ENCODE results near the gene ANKRD44.

Gene ANKRD44

GRCh38 chr2:197286805-197287595, 23.6 kb downstream of the ANKRD44 start:
- no peak for DNase-seq

- no peak for DNase-seq
These were observed 25.2 kb downstream of the ANKRD44 start for GRCh38 chr2:197285361-197285760.

- no peak for DNase-seq
These were observed 25.6 kb downstream of the ANKRD44 start for GRCh38 chr2:197284956-197285355.

GRCh38 chr2:197281421-197281820, 29.2 kb downstream of the ANKRD44 start:
- DNase-seq = no peak

- DNase-seq = no peak
These were observed 30.4 kb downstream of the ANKRD44 start for GRCh38 chr2:197280015-197280702.

GRCh38 chr2:197278799-197279763, 31.5 kb downstream of the ANKRD44 start:
- no peak for DNase-seq

GRCh38 chr2:197277794-197278193, 32.8 kb downstream of the ANKRD44 start:
- no peak for DNase-seq

- DNase-seq = no peak
These were observed 34.4 kb downstream of the ANKRD44 start for GRCh38 chr2:197276156-197276555.

- no peak for DNase-seq
These were observed 35.6 kb downstream of the ANKRD44 start for GRCh38 chr2:197274937-197275336.

GRCh38 chr2:197274349-197274748, 36.2 kb downstream of the ANKRD44 start:
- DNase-seq = no peak

GRCh38 chr2:197273485-197273884, 37.1 kb downstream of the ANKRD44 start:
- no peak for DNase-seq

- DNase-seq = no peak
These were observed 40.0 kb downstream of the ANKRD44 start for GRCh38 chr2:197270601-197271000.

GRCh38 chr2:197269815-197270214, 40.8 kb downstream of the ANKRD44 start:
- no peak for DNase-seq

GRCh38 chr2:197268786-197269584, 41.6 kb downstream of the ANKRD44 start:
- DNase-seq = no peak

- DNase-seq = no peak
These were observed 44.1 kb downstream of the ANKRD44 start for GRCh38 chr2:197266477-197266876.

GRCh38 chr2:197265924-197266323, 44.7 kb downstream of the ANKRD44 start:
- DNase-seq = no peak

GRCh38 chr2:197265036-197265435, 45.5 kb downstream of the ANKRD44 start:
- DNase-seq = no peak

- no peak for DNase-seq
These were observed 46.2 kb downstream of the ANKRD44 start for GRCh38 chr2:197264332-197264731.

GRCh38 chr2:197263077-197263476, 47.5 kb downstream of the ANKRD44 start:
- DNase-seq = no peak

GRCh38 chr2:197261808-197262226, 48.8 kb downstream of the ANKRD44 start:
- no peak for DNase-seq

GRCh38 chr2:197259470-197259999, 51.0 kb downstream of the ANKRD44 start:
- no peak for DNase-seq

GRCh38 chr2:197258580-197258979, 52.0 kb downstream of the ANKRD44 start:
- no peak for DNase-seq
